Adrenal gland (tissue), 5 donors: ENCODE results near the gene RELN.

Experiments
- CTCF ChIP-seq, 6 experiments: fragments of 450-650 bp in 4 of 6; fragments of 200-600 bp in 2 of 6; sonication (generic) in 1 of 6; IDR thresholded peaks; 1 replicate in 5 of 6; 2 replicates in 1 of 6; pipeline versions ENCODE4 v1.5.1 to v1.8.0; 2016 to 2021; ENCODE audit warnings: antibody characterized with exemption in 6 of 6, mild to moderate bottlenecking in 2 of 6, moderate library complexity in 1 of 6
- POLR2A ChIP-seq, 2 donors: fragments of 450-650 bp; IDR thresholded peaks; one replicate each; pipeline ENCODE4 v1.6.1; 2017; ENCODE audit warnings: antibody characterized with exemption in 2 of 2, mild to moderate bottlenecking in 2 of 2, moderate library complexity in 1 of 2
- donor health status: DM: no; HTN: no; CAD: no.

GRCh38 chr7:103867874-103868273 lies 121.6 kb downstream of the RELN start:
- TF ChIP-seq CTCF (IDR thresholded peaks at IDR 0.05) (no peak), POLR2A (IDR thresholded peaks at IDR 0.05) (no peak)
